ENCODE measurements around the gene CRELD1. TPM values are rescaled to one million over a fixed set of nuclear protein-coding genes. Genes with fewer than 3 reads are reported as not detected.

The CRELD1 gene
- total and polyA plus RNA-seq, 2 donors from 2014 or later = 43.2 to 56.7 TPM

DNA sequence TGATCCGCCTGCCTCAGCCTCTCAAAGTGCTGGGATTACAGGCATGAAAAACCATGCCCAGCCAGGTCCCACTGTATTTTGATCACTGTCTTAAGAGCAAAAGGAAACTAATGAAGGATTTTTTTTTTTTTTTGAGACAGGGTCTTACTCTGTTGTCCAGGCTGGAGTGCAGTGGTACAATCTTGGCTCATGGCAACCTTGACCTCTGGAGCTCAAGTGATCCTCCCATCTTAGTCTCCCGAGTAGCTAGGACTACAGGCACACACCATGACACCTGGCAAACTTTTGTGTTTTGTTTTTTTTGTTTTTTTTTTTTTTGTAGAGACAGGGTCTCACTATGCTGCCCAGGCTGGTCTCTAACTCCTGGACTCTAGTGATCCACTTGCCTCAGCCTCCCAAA, 46.6 kb downstream of the CRELD1 start:
- Histone ChIP-seq H3K4me1 (ENCODE audit: control insufficient read depth in 2 of 3, insufficient read depth in 2 of 3, low read depth in 1 of 3, low read length in 3 of 3) (peaks cover 0 to 1% (median 0%) of the 10 kb centered on the region in 3 donors), H3K4me3 (ENCODE audit: low read length in 3 of 3) (no peak overlapping the region), H3K9me3 (ENCODE audit: control insufficient read depth in 2 of 3, insufficient read depth in 1 of 3, low read length in 3 of 3) (no peaks in the 10 kb centered on the region), H3K27me3 (ENCODE audit: control insufficient read depth, insufficient read depth, low read length) (no peaks in the 10 kb centered on the region), H3K9ac (ENCODE audit: low read length in 3 of 3) (no peak overlapping the region), H3K36me3 (ENCODE audit: control insufficient read depth in 2 of 3, insufficient read depth in 3 of 3, low read length in 3 of 3) (peaks cover 0 to 15% (median 11%) of the 10 kb centered on the region in 3 donors), H3K27ac (ENCODE audit: low read depth in 2 of 2, low read length in 2 of 2) (no peak overlapping the region)
- no peak for FAIRE-seq
- intact Hi-C loops (cut with DNase I) = no loop called here
- TF ChIP-seq, protein P1, sequence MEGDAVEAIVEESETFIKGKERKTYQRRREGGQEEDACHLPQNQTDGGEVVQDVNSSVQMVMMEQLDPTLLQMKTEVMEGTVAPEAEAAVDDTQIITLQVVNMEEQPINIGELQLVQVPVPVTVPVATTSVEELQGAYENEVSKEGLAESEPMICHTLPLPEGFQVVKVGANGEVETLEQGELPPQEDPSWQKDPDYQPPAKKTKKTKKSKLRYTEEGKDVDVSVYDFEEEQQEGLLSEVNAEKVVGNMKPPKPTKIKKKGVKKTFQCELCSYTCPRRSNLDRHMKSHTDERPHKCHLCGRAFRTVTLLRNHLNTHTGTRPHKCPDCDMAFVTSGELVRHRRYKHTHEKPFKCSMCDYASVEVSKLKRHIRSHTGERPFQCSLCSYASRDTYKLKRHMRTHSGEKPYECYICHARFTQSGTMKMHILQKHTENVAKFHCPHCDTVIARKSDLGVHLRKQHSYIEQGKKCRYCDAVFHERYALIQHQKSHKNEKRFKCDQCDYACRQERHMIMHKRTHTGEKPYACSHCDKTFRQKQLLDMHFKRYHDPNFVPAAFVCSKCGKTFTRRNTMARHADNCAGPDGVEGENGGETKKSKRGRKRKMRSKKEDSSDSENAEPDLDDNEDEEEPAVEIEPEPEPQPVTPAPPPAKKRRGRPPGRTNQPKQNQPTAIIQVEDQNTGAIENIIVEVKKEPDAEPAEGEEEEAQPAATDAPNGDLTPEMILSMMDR (IDR thresholded peaks at IDR 0.05; ENCODE audit: borderline replicate concordance, extremely low read depth, insufficient read depth) = no peak
- no peak for DNase-seq

DNA sequence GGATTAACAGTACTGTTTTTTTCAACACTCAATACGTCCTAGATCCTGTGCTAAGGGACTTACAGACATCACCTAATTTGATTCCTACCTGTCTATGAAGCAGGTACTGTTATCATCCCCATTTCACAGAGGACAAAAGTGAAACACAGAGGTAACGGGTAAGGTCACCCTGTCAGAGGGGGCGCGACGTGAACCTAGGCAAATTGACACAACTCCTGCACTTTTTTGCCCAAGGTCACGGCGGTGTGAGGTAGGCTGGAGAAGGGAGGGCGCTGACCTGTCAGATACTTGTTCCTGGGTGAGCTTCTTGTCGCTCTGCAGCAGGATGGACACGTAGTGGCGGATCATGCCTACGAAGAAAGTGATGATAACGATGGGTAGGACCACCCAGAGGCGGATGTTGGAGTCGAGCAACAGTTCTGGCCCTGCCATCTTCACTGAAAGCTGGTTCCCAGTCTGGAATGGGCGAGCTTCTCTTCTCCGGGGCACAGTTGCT, 52.6 kb downstream of the CRELD1 start:
- intact Hi-C loops (cut with DNase I) = no loop called here
- Histone ChIP-seq H3K9ac (ENCODE audit: low read length in 3 of 3) (peak overlapping the region; percentile 96 to 97 (median 97)), H3K4me1 (ENCODE audit: control insufficient read depth in 2 of 3, insufficient read depth in 2 of 3, low read depth in 1 of 3, low read length in 3 of 3) (peaks cover 0 to 12% (median 11%) of the 10 kb centered on the region in 3 donors), H3K36me3 (ENCODE audit: control insufficient read depth in 2 of 3, insufficient read depth in 3 of 3, low read length in 3 of 3) (peaks cover 0 to 2% (median 0%) of the 10 kb centered on the region in 3 donors), H3K27me3 (ENCODE audit: control insufficient read depth, insufficient read depth, low read length) (no peaks in the 10 kb centered on the region), H3K9me3 (ENCODE audit: control insufficient read depth in 2 of 3, insufficient read depth in 1 of 3, low read length in 3 of 3) (no peaks in the 10 kb centered on the region), H3K4me3 (ENCODE audit: low read length in 3 of 3) (peak overlapping the region; percentile 99 to 100 (median 100)), H3K27ac (ENCODE audit: low read depth in 2 of 2, low read length in 2 of 2) (peak overlapping the region; percentile 19 to 57)
- TF ChIP-seq, protein P1 (IDR thresholded peaks at IDR 0.05; ENCODE audit: borderline replicate concordance, extremely low read depth, insufficient read depth) = no peak
- DNase-seq (peak in 1 of 5 donors; percentile 4), FAIRE-seq (no peak)

DNA sequence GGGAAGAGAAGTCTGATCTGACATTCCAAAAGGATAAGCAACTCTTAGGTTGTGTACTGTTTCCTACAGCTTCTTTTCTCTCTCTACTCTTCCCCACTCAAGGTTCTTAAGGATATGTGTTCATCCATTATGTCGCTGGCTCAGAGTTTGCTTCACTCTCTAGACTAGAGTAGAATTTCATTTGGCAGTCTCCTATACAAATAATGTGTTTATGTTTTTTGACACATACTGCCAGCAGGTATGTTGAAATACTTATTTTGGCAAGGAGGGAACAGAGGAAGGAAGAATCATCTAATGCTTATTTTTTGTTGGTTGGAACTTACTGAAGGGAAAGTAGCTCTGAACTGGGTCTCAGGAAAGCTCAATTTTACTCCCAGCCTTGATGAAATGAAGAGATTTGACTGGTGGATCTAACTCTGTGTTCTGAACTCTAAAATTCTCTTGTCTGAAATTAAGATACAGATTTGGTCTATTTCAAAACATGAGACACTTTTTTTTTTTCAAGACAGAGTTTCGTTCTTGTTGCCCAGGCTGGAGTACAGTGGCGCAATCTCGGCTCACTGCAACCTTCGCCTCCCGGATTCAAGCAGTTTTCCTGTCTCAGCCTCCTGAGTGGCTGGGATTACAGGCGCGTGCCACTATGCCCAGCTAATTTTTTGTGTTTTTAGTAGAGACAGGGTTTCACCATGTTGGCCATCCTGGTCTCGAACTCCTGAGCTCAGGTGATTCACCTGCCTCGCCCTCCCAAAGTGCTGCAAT, 60.6 kb downstream of the CRELD1 start:
- no peaks in the 10 kb centered on the region for H3K4me1 ChIP-seq (ENCODE audit: control insufficient read depth in 2 of 3, insufficient read depth in 2 of 3, low read depth in 1 of 3, low read length in 3 of 3)
- intact Hi-C loops (cut with DNase I) = no loop called here
- H3K36me3 ChIP-seq (ENCODE audit: control insufficient read depth in 2 of 3, insufficient read depth in 3 of 3, low read length in 3 of 3) = no peaks in the 10 kb centered on the region
- H3K27ac ChIP-seq (ENCODE audit: low read depth in 2 of 2, low read length in 2 of 2) = no peak overlapping the region
- TF ChIP-seq, protein P1 (IDR thresholded peaks at IDR 0.05; ENCODE audit: borderline replicate concordance, extremely low read depth, insufficient read depth) = no peak
- H3K27me3 ChIP-seq (ENCODE audit: control insufficient read depth, insufficient read depth, low read length) = no peaks in the 10 kb centered on the region
- H3K9me3 ChIP-seq (ENCODE audit: control insufficient read depth in 2 of 3, insufficient read depth in 1 of 3, low read length in 3 of 3) = no peaks in the 10 kb centered on the region
- H3K9ac ChIP-seq (ENCODE audit: low read length in 3 of 3) = no peak overlapping the region
- DNase-seq = no peak
- no peak for FAIRE-seq
- H3K4me3 ChIP-seq (ENCODE audit: low read length in 3 of 3) = no peak overlapping the region

Other genes starting within 250 kb of the CRELD1 start
- gene CPNE9, start 230.0 kb upstream of the CRELD1 start, total RNA-seq = 0.16 TPM
- gene CPNE9, start 230.0 kb upstream of the CRELD1 start, polyA plus RNA-seq (ENCODE audit: insufficient read depth, low read depth, low replicate concordance) = 0.19 TPM
- 22.4 TPM for gene BRPF1, start 202.1 kb upstream of the CRELD1 start, total RNA-seq
- gene BRPF1, start 202.1 kb upstream of the CRELD1 start, polyA plus RNA-seq (ENCODE audit: insufficient read depth, low read depth, low replicate concordance) = 6.2 TPM
- 31.1 TPM for gene OGG1, start 183.9 kb upstream of the CRELD1 start, total RNA-seq
- 51.6 TPM for gene OGG1, start 183.9 kb upstream of the CRELD1 start, polyA plus RNA-seq (ENCODE audit: insufficient read depth, low read depth, low replicate concordance)
- gene CAMK1, start 163.9 kb upstream of the CRELD1 start, total RNA-seq = 31.2 TPM
- gene CAMK1, start 163.9 kb upstream of the CRELD1 start, polyA plus RNA-seq (ENCODE audit: insufficient read depth, low read depth, low replicate concordance) = 52.7 TPM
- gene TADA3, start 141.4 kb upstream of the CRELD1 start, total RNA-seq = 65.1 TPM
- 58.4 TPM for gene TADA3, start 141.4 kb upstream of the CRELD1 start, polyA plus RNA-seq (ENCODE audit: insufficient read depth, low read depth, low replicate concordance)
- gene ARPC4, start 140.8 kb upstream of the CRELD1 start, total RNA-seq = 164 TPM
- gene ARPC4, start 140.8 kb upstream of the CRELD1 start, polyA plus RNA-seq (ENCODE audit: insufficient read depth, low read depth, low replicate concordance) = 138 TPM
- gene TTLL3, start 123.6 kb upstream of the CRELD1 start, total RNA-seq = 61.0 TPM
- 27.5 TPM for gene TTLL3, start 123.6 kb upstream of the CRELD1 start, polyA plus RNA-seq (ENCODE audit: insufficient read depth, low read depth, low replicate concordance)
- 29.1 TPM for gene RPUSD3, start 89.8 kb upstream of the CRELD1 start, total RNA-seq
- 53.2 TPM for gene RPUSD3, start 89.8 kb upstream of the CRELD1 start, polyA plus RNA-seq (ENCODE audit: insufficient read depth, low read depth, low replicate concordance)
- not detected for gene CIDEC, start 53.6 kb upstream of the CRELD1 start, total RNA-seq
- gene CIDEC, start 53.6 kb upstream of the CRELD1 start, polyA plus RNA-seq (ENCODE audit: insufficient read depth, low read depth, low replicate concordance) = not detected
- gene JAGN1, start 43.2 kb upstream of the CRELD1 start, total RNA-seq = 30.3 TPM
- 55.3 TPM for gene JAGN1, start 43.2 kb upstream of the CRELD1 start, polyA plus RNA-seq (ENCODE audit: insufficient read depth, low read depth, low replicate concordance)
- gene IL17RE, start 31.0 kb upstream of the CRELD1 start, total RNA-seq = 8.5 TPM
- gene IL17RE, start 31.0 kb upstream of the CRELD1 start, polyA plus RNA-seq (ENCODE audit: insufficient read depth, low read depth, low replicate concordance) = 7.5 TPM
- gene IL17RC, start 16.7 kb upstream of the CRELD1 start, total RNA-seq = 27.5 TPM
- 31.5 TPM for gene IL17RC, start 16.7 kb upstream of the CRELD1 start, polyA plus RNA-seq (ENCODE audit: insufficient read depth, low read depth, low replicate concordance)
- 3.9 TPM for gene PRRT3, start 18.6 kb downstream of the CRELD1 start, total RNA-seq
- 3.6 TPM for gene PRRT3, start 18.6 kb downstream of the CRELD1 start, polyA plus RNA-seq (ENCODE audit: insufficient read depth, low read depth, low replicate concordance)
- 63.5 TPM for gene EMC3, start 53.0 kb downstream of the CRELD1 start, total RNA-seq
- gene EMC3, start 53.0 kb downstream of the CRELD1 start, polyA plus RNA-seq (ENCODE audit: insufficient read depth, low read depth, low replicate concordance) = 107 TPM
- 4.8 TPM for gene FANCD2, start 92.6 kb downstream of the CRELD1 start, total RNA-seq
- 0.86 TPM for gene FANCD2, start 92.6 kb downstream of the CRELD1 start, polyA plus RNA-seq (ENCODE audit: insufficient read depth, low read depth, low replicate concordance)
- not detected for gene FANCD2OS, start 174.4 kb downstream of the CRELD1 start, total RNA-seq
- gene FANCD2OS, start 174.4 kb downstream of the CRELD1 start, polyA plus RNA-seq (ENCODE audit: insufficient read depth, low read depth, low replicate concordance) = not detected
- 130 TPM for gene BRK1, start 181.8 kb downstream of the CRELD1 start, total RNA-seq
- gene BRK1, start 181.8 kb downstream of the CRELD1 start, polyA plus RNA-seq (ENCODE audit: insufficient read depth, low read depth, low replicate concordance) = 308 TPM
- 40.0 TPM for gene VHL, start 207.9 kb downstream of the CRELD1 start, total RNA-seq
- 11.7 TPM for gene VHL, start 207.9 kb downstream of the CRELD1 start, polyA plus RNA-seq (ENCODE audit: insufficient read depth, low read depth, low replicate concordance)
- gene IRAK2, start 231.1 kb downstream of the CRELD1 start, total RNA-seq = 8.9 TPM
- gene IRAK2, start 231.1 kb downstream of the CRELD1 start, polyA plus RNA-seq (ENCODE audit: insufficient read depth, low read depth, low replicate concordance) = 1.2 TPM

Measured in kidney (tissue), 14 donors.